A204.1 (cell line): Measurements from ENCODE around the gene SPTSSA.
"Not testable (repeated sequence)": the region's sequence is repeated elsewhere in the genome, so short reads cannot be mapped to it uniquely, and the experiment has no call there.

Experiments
- FAIRE-seq: peaks from 2 replicates; lab custom pipeline; 2012; peaks lifted over from hg19 to GRCh38; lab: Jason Lieb, UNC

SPTSSA gene

DNA sequence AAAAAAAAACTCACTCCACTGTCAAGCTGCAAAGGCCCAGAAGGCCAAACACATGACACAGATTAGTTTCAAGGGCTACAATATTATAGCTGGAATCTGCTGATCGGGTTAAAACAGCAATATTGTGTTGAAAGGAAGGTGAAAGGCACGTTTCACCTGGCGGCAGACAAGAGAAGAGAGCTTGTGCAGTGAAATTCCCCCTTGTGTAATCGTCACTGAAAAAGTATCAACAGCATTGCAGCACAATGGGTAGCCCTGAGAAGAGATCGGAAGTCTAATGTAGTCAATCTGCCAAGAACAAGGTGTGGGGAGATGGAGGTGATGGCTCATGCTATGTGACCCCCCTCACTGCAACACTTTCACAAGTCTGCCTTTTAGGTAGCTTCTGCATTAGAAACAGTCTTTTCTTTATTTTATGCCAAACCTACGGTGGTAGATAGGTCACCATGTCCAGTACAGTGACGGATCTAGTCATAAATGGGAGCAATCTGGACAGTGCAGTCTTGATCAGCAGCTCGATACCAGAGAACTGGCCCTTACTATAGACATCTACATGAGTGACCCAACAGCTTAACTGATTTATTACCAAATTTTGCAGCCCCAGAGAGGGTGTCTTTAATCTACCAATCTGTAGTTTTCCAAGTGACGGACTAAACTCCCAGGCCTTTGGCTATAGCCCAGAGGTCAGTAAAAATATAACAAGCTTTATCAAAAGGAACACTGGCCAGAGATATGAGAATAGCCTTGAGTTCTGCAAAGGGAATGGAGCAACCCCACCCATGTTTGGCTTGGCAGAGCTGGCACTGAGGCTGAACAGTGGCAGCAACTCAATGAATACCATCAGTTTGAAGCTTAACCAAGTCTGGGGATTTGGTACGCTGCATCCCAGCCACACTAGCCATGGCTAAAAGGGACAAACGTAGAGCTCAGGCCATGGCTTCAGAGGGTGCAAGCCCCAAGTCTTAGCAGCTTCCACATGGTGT lies 35.4 kb downstream of the SPTSSA start:
- no peak for FAIRE-seq

DNA sequence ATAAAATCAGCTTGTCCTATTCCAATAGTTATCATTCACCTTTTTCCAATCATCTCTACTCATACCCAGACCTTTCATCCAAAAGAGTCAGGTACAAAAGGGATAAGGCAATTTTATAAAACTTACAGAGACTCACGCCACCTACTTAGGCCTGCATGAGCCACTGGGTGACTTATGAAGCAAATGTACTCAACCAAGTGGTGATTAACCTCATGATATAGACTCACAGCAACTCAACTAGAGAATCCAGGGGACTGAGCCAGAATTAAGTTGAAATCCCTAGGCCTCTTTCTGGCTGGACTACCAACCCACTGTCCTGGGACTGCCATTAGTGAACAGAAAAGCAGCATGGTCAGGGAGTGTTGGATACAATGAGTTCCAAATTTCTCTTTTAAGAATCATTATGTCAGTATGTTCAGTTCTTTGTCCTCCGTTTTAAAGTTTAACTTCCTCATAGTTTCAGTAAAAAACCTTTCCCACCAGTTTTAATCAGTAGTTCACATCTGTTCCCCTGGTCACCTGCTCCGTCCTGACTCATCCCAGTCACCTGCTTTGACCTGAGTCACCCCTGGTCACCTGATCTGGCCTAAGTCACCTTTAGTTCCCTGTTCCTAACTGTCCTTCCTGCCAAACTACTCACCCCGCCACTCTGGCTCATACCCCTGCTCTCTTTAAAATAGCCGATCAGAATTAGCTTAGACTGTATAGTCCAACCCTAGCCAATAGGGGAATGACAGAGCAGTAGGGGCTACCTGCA lies 36.8 kb downstream of the SPTSSA start:
- FAIRE-seq = no peak

DNA sequence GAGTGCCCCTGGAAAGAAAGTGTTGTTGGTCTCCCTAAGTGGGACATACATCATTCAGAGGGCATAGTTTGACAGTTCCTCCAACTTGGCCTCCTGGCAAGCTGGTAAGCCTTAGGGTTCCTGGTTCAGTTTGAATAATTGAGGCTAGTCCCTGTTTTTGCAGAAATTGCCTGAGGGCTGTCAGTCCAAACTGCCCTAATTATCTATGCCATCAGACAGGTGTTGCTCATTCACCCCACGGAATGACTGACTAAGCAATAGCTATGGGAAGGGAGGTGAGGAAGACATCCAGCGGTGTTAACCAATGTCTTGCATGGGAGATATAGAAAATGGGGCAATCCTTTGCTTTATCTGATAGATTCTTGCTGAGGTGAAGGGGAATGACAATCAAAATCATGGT lies 37.6 kb downstream of the SPTSSA start:
- no peak for FAIRE-seq

DNA sequence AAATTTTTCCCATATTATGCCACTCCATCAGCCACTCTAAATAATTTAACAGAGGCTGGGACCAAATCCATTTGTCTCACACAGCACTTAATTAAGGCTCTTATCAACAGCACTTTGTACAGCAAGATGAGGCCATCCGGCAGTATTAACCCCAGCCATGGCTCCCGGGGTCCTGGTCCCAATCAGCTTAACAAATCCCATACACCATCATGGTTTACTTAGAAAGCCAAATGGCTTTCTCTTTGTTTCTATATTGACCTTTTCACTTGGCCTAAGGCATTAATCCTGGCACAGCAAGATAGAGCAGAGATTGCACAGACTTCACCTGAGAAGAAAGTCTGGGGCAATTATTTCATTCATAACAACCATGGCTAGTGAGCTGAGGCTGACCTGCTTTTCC lies 38.6 kb downstream of the SPTSSA start:
- no peak for FAIRE-seq

DNA sequence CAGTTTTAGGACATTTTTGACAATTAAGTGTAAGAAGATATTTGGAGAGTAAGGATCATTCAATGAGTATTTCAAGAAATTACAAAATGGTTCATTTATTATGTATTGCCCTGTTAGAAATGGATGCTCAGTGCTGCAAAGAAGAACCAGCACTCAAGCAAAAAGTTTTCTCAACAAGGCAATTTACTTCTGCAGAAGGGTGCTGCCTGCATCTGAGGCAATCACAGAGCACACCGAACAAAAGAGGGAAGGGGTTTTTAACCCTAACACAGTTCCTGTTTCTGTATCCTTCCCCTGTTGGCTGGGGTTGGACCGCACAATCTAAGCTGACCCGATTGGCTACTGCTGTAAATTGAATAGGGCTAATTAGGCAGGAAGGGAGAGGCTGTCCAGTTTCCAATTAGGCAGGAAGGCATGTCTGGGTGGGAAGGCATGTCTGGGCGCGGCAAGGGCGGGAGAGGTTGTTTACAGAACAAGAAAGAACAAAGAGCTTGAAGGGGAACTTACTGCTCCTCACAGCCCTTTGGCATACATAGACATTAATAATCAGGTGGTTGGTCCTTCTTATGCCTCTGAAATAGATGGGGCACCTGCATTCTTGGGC lies 41.4 kb downstream of the SPTSSA start:
- FAIRE-seq = no peak

DNA sequence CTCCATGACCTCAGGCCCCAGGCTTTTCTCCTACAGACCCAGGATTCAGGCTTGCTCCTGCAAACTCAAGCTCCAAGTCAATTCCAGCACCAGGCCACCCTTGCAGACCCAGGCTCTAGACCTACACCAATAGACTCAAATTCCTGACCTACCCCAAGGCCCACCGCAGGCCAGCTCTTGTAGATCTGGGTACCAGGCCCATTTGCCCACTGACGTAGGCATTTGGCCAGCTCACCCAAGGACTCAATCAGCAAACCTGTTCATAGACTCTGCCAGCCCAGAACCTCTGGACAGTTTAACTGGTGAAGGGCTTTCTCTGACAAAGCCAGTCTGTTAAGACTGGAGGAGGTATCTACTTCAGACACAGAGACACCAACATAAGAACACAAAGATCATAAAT lies 52.3 kb downstream of the SPTSSA start:
- no peak for FAIRE-seq

DNA sequence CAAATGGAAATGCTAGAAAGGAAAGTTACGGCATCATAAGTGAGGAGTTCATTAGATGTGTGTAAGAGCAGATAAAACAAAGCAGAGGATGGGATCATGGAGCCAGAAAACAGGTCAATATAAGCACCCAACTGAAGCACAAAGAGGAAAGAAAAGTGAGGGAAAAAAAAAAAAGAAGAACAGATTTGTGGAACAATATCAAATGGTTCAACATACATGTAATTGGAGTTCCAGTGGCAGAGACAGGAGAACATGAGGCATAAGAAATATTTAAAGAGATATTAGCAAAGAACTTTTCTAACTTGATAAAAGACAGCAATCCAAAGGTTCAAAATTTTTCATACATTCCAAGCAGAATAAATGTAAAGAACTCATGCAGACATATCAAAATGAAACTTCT lies 54.1 kb downstream of the SPTSSA start:
- no peak for FAIRE-seq

DNA sequence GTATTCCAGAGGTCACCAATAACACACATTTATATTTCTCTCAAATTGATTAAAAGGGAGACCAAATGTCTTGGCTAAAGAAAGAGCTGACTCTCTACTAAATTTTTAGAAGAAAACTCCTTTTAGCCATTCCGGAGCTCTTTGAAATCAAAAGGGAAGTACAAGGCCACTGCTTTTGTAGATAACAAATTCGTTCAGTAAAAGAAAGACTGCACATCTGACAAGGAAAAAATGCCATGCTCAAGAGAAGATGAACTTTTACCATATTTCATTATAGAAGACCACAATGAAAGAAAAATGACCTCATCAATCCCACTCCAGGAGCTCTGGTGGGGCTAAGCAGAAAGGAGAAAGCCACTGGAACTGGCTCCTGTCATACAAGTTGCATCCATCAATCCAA lies 57.6 kb downstream of the SPTSSA start:
- no peak for FAIRE-seq

DNA sequence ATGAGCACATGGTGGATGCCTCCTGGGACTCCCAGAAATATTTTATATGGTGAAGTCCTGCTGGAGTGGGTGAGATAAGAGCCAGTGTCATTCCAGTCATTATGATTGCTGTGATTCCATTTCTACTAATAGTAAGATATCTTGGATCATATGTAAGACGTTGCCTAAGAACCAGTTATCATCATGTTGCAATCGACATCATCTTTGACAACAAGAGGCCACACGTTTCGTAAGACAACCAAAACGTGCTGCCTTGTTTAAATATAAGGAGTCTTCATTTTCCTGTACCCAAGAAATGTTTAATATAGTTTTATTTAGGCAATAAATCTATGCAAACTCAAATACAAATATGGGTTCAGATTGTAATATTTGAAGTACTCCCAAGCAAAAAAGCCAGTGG lies 58.4 kb downstream of the SPTSSA start:
- FAIRE-seq = no peak

DNA sequence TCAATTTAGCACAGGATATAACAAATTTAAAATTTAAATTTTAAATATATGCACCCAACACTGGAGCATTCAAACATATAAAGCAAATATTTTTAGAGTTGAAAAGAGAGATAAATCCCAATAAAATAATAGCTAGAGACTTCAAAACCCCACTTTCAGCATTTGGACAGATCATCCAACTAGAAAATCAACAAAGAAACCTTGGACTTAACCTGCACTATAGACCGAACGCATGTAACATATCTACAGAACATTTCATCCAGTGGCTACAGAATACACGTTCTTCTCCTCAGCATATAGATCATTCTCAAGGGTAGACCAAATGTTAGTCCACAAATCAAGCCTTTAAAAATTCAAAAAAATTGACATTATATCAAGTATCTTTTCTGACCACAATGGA lies 64.0 kb downstream of the SPTSSA start:
- FAIRE-seq = no peak

DNA sequence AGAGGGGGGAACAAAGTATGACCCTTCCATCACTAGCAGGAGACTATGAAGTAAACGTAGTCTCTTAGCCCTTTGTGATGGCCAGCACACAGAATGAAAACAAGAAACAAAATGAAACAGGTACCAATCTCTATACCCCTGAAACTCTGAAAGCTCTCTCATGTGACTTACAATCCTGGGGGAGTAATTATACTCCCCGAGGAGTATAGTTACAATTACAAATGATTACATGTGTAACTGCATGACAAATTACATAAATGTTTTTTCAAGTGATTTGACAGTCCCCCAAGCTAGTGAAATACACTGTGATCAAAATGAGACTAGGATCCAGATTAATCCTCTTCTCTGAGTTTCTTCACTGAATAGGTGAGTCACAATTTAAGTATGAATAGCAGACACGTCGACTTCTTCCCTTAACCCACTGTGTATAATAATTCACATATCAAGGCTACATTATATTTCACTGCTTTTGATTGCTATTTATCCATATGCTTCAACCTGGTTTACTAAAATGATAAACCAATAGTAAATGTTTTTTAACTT lies 74.0 kb downstream of the SPTSSA start:
- no peak for FAIRE-seq

DNA sequence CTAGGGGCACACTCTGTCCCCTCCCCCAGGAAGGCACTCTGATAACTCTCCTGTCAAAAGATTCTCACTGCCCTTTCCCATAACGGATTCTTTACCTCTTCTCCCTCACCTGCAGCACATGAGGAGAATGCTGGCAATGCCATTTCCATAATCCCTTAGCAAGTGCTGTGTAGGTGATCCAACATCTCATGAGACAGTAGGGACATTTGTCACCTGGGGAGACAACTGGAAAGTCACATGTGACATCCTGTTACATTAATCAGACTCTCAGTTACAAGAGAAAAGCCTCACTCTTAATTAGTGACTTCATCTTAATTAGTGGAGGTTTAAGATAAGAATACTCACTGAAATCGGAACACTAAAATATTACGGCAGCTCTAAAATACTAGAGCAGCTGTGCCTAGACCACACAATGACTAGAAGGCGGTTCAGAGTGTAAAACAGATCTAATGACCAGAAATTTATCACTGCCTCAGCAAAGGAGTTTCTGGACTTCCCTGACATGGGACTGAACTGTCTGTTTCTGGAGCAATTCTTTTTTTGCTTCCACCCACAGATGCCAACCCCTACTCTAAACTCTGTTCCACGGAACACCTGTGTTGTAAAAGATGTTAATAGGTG lies 75.1 kb downstream of the SPTSSA start:
- no peak for FAIRE-seq

DNA sequence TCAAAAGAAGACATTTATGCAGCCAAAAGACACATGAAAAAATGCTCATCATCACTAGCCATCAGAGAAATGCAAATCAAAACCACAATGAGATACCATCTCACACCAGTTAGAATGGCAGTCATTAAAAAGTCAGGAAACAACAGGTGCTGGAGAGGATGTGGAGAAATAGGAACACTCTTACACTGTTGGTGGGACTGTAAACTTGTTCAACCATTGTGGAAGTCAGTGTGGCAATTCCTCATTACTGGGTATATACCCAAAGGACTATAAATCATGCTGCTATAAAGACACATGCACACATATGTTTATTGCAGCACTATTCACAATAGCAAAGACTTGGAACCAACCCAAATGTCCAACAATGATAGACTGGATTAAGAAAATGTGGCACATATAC lies 76.2 kb downstream of the SPTSSA start:
- FAIRE-seq = not testable (repeated sequence)

DNA sequence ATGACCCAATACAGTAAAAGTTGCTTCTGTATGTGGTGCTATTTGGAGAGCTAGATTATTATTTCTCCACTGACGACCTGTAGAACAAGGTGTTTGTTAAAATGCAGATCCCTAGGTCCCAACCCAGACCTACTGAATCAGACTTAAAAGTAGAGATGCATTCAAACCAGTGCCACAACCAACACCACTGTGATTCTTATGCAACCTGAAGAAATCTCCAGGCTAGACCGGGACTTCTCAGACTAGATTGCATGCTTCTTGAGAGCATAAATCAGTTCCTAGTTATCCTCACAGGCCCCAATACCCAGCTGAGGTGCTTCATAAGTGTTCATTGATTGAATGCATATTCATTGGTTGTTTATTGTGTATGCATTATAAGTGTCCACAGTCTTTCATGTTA lies 78.2 kb downstream of the SPTSSA start:
- no peak for FAIRE-seq
